ENCODE measurements around the gene LNX1. TPM values are rescaled to one million over a fixed set of nuclear protein-coding genes. Genes with fewer than 3 reads are reported as not detected.
A peak's percentile ranks its signal among the peaks of the same experiment; 100 is the strongest.

The LNX1 gene
- polyA plus RNA-seq, 1 of the 3 experiments (the other 2 are of a cell fraction) = 0.16 TPM

GRCh38 chr4:53490965-53491622, 100.2 kb downstream of the LNX1 start (continued):
- peak; percentile 35; the same call in 1 of the 2 replicates for TF ChIP-seq TCF12 (IDR thresholded peaks at IDR 0.05)

DNA sequence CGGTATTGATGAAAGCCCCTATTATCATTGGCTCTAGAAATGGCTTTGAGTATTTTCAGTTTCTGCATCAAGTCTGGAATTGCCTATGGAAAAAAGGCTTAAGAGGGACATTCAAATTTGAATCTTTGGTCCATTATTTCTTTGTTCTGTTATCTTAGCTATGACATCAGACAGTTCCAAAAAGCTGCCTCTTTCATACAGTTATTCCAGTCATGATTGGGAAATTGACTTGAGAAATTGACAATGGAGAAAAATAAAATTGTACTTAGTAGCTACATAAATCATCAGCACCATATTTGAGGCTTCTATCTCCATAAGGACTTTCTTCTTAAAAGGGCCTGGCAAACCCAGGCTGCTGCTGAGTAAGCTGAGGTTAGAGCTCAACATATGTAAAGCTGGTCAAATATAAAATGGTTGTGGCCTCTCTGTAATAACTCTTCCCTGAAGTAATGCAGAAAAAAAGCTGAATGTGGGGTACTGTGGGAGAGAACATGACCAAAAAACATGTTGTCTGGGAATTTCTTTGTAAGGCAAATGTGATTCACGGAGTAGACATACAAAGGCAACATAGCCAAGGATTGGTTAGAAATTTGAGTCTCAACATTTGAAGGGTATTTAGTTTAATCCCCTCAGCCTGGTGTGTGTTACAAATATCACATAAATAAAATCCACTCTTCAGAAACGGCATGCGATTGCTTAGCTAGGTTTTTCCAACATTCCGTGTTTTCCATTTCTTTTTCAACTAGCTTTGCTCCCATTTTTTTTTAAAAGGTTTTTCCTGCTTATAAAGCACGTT, 100.9 kb downstream of the LNX1 start:
- Histone ChIP-seq H3K9me3 (no peaks in the 10 kb centered on the region), H3K9ac (0 out of 2 replicates have a peak overlapping the region, but pooled peaks have one; percentile 25), H3K4me3 (ENCODE audit: low read depth in 2 of 2, low read length in 1 of 2) (no peak overlapping the region), H3K9me2 (no peaks in the 10 kb centered on the region), H4K20me1 (ENCODE audit: insufficient read depth) (no peaks in the 10 kb centered on the region), H3F3A (replicated peaks; ENCODE audit: insufficient read depth) (no peaks in the 10 kb centered on the region), H3K36me3 (replicated peaks in 1 of 2; ENCODE audit: control insufficient read depth in 1 of 2, insufficient read depth in 2 of 2, low read length in 1 of 2) (no peaks in the 10 kb centered on the region), H2AFZ (ENCODE audit: low read depth) (peak overlapping the region; percentile 7; the same call in 1 of the 2 replicates), H3K27ac (ENCODE audit: low read depth in 2 of 2, low read length in 1 of 2) (peak overlapping the region in 1 of 2 experiments; percentile 74; a peak in 3 of 4 replicates), H3K79me2 (ENCODE audit: insufficient read depth) (no peaks in the 10 kb centered on the region), H3K4me1 (ENCODE audit: control insufficient read depth in 1 of 2, insufficient read depth in 2 of 2, low read depth in 1 of 2, low read length in 1 of 2) (peaks cover 0 to 6% of the 10 kb centered on the region in 2 experiments; a peak in 2 of 4 replicates), H3K4me2 (peak overlapping the region; percentile 22; the same call in 1 of the 2 replicates), H3K27me3 (ENCODE audit: insufficient read depth) (no peaks in the 10 kb centered on the region)
- ChIA-PET CTCF (interaction anchor here (0.8 to 4.5 kb wide), 14 partner anchors 9 to 744 kb away, joined by 3 to 36 read pairs (median 4); no protein-coding TSS in a partner anchor), POLR2A (interaction anchor here (1.0 kb wide), 1 partner anchor 213 kb away, joined by 3 read pairs; no protein-coding TSS in a partner anchor)
- 80% methylated on average over 6 of the region's 6 CpGs for WGBS (ENCODE audit: low lambda C conversion rate)
- TF ChIP-seq NRF1 (IDR thresholded peaks at IDR 0.05; ENCODE audit: low read depth, low read length) (no peak), SIN3A (IDR thresholded peaks at IDR 0.05; ENCODE audit: borderline replicate concordance, low read depth, low read length) (no peak), GATA2 (CRISPR knock-in tag; IDR thresholded peaks at IDR 0.05) (no peak), REST (IDR thresholded peaks at IDR 0.05; ENCODE audit: low read depth, low read length) (no peak), FOSL2 (IDR thresholded peaks at IDR 0.05; ENCODE audit: borderline replicate concordance, low read depth) (no peak), TAF1 (IDR thresholded peaks at IDR 0.05; ENCODE audit: borderline replicate concordance, low read depth, low read length) (no peak), CHD2 (IDR thresholded peaks at IDR 0.05; ENCODE audit: low read length, partially characterized antibody) (no peak), USF1 (IDR thresholded peaks at IDR 0.05; ENCODE audit: borderline replicate concordance, low read depth) (no peak), FOXM1 (IDR thresholded peaks at IDR 0.05; ENCODE audit: low read depth) (no peak), GABPA (IDR thresholded peaks at IDR 0.05; ENCODE audit: low read depth) (no peak), RXRA (IDR thresholded peaks at IDR 0.05; ENCODE audit: borderline replicate concordance, low read depth) (no peak), ELF1 (IDR thresholded peaks at IDR 0.05) (no peak), RFX5 (IDR thresholded peaks at IDR 0.05; ENCODE audit: low read length) (no peak)
- TF ChIP-seq, protein P1, sequence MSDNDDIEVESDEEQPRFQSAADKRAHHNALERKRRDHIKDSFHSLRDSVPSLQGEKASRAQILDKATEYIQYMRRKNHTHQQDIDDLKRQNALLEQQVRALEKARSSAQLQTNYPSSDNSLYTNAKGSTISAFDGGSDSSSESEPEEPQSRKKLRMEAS (IDR thresholded peaks at IDR 0.05; ENCODE audit: low read depth) = no peak
- TF ChIP-seq, protein P2, sequence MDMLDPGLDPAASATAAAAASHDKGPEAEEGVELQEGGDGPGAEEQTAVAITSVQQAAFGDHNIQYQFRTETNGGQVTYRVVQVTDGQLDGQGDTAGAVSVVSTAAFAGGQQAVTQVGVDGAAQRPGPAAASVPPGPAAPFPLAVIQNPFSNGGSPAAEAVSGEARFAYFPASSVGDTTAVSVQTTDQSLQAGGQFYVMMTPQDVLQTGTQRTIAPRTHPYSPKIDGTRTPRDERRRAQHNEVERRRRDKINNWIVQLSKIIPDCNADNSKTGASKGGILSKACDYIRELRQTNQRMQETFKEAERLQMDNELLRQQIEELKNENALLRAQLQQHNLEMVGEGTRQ (IDR thresholded peaks at IDR 0.05; ENCODE audit: borderline replicate concordance, low read depth, low read length) = no peak
- TF ChIP-seq, protein P3, sequence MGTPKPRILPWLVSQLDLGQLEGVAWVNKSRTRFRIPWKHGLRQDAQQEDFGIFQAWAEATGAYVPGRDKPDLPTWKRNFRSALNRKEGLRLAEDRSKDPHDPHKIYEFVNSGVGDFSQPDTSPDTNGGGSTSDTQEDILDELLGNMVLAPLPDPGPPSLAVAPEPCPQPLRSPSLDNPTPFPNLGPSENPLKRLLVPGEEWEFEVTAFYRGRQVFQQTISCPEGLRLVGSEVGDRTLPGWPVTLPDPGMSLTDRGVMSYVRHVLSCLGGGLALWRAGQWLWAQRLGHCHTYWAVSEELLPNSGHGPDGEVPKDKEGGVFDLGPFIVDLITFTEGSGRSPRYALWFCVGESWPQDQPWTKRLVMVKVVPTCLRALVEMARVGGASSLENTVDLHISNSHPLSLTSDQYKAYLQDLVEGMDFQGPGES (IDR thresholded peaks at IDR 0.05; ENCODE audit: low read depth, low read length) = no peak
- DNase-seq = no peak

Measured in SK-N-SH (cell line).